Astrocyte (in vitro differentiated cells and primary cell): Measurements from ENCODE around the gene TFB1M. TPM values are rescaled to one million over a fixed set of nuclear protein-coding genes. Genes with fewer than 3 reads are reported as not detected.
"Not testable (repeated sequence)": the region's sequence is repeated elsewhere in the genome, so short reads cannot be mapped to it uniquely, and the experiment has no call there.

Experiments
- DNase-seq: peaks from one replicate; pipeline ENCODE4 v3.0.0-alpha.2; 2010; ENCODE audit warnings: low read depth
- FAIRE-seq: peaks from 2 replicates; lab custom pipeline; 2011; peaks lifted over from hg19 to GRCh38; lab: Jason Lieb, UNC
- H2AFZ ChIP-seq: 2 replicates; pipeline ENCODE4 v1.6.0; 2012; ENCODE audit warnings: low read depth, low read length, inconsistent platforms
- H3K27ac ChIP-seq: 2 replicates; pipeline ENCODE4 v1.5.1; 2011; ENCODE audit warnings: low read depth, low read length, inconsistent platforms
- H3K27me3 ChIP-seq: 2 replicates; pipeline ENCODE4 v1.6.0; 2011; ENCODE audit warnings: low read length, inconsistent platforms; ENCODE audit not compliant: insufficient read depth
- H3K36me3 ChIP-seq: 2 replicates; pipeline ENCODE4 v1.5.1; 2011; ENCODE audit warnings: low read length, inconsistent platforms; ENCODE audit not compliant: insufficient read depth
- H3K4me1 ChIP-seq: 2 replicates; pipeline ENCODE4 v1.5.1; 2011; ENCODE audit warnings: low read length, inconsistent platforms; ENCODE audit not compliant: insufficient read depth
- H3K4me2 ChIP-seq: 2 replicates; pipeline ENCODE4 v1.6.0; 2012; ENCODE audit warnings: low read length, inconsistent platforms
- H3K4me3 ChIP-seq: 2 replicates; pipeline ENCODE4 v1.5.1; 2011; ENCODE audit warnings: low read depth, mild to moderate bottlenecking, low read length, inconsistent platforms; ENCODE audit not compliant: insufficient read depth
- H3K79me2 ChIP-seq: 2 replicates; pipeline ENCODE4 v1.6.0; 2012; ENCODE audit warnings: mild to moderate bottlenecking, low read length, inconsistent platforms; ENCODE audit not compliant: insufficient read depth
- H3K9ac ChIP-seq: 2 replicates; pipeline ENCODE4 v1.6.0; 2012; ENCODE audit warnings: mild to moderate bottlenecking, low read length, inconsistent platforms
- H3K9me3 ChIP-seq: 2 replicates; pipeline ENCODE4 v1.5.1; 2012; ENCODE audit warnings: low read depth, mild to moderate bottlenecking, low read length, inconsistent platforms; ENCODE audit not compliant: insufficient read depth
- H4K20me1 ChIP-seq: 2 replicates; pipeline ENCODE4 v1.6.0; 2012; ENCODE audit warnings: low read length, inconsistent platforms; ENCODE audit not compliant: insufficient read depth
- H3K27ac Mint-ChIP-seq: one replicate; pipeline ENCODE4 v1.8.0; 2021; ENCODE audit warnings: mild to moderate bottlenecking, mixed read lengths; ENCODE audit not compliant: unreplicated experiment
- H3K27me3 Mint-ChIP-seq: one replicate; pipeline ENCODE4 v1.8.0; 2021; ENCODE audit warnings: low read depth, mixed read lengths; ENCODE audit not compliant: unreplicated experiment
- H3K36me3 Mint-ChIP-seq: one replicate; pipeline ENCODE4 v1.8.0; 2021; ENCODE audit warnings: low read depth, mixed read lengths; ENCODE audit not compliant: unreplicated experiment
- H3K4me1 Mint-ChIP-seq: one replicate; pipeline ENCODE4 v1.8.0; 2021; ENCODE audit warnings: low read depth, mixed read lengths; ENCODE audit not compliant: unreplicated experiment
- H3K4me3 Mint-ChIP-seq: one replicate; pipeline ENCODE4 v1.8.0; 2021; ENCODE audit warnings: mild to moderate bottlenecking, moderate library complexity, mixed read lengths; ENCODE audit not compliant: unreplicated experiment
- H3K9me3 Mint-ChIP-seq: one replicate; pipeline ENCODE4 v1.8.0; 2021; ENCODE audit warnings: mild to moderate bottlenecking, mixed read lengths; ENCODE audit not compliant: unreplicated experiment
- CTCF ChIP-seq: IDR thresholded peaks from 2 replicates; pipeline ENCODE4 v1.5.1; 2011; ENCODE audit warnings: low read depth, mild to moderate bottlenecking, inconsistent platforms, low read length, moderate library complexity; ENCODE audit not compliant: insufficient read depth
- EZH2 ChIP-seq: IDR thresholded peaks from 2 replicates; pipeline ENCODE4 v1.6.1; 2012; ENCODE audit warnings: mild to moderate bottlenecking, low read length, inconsistent platforms; ENCODE audit not compliant: insufficient read depth
- total RNA-seq: library from RNA; stranded (reverse); gene quantifications from 2 replicates; pipeline ENCODE4 v1.2.1, GENCODE V29; 2021

The TFB1M gene
- total RNA-seq, 1 donor from 2014 or later = 24.1 TPM

DNA sequence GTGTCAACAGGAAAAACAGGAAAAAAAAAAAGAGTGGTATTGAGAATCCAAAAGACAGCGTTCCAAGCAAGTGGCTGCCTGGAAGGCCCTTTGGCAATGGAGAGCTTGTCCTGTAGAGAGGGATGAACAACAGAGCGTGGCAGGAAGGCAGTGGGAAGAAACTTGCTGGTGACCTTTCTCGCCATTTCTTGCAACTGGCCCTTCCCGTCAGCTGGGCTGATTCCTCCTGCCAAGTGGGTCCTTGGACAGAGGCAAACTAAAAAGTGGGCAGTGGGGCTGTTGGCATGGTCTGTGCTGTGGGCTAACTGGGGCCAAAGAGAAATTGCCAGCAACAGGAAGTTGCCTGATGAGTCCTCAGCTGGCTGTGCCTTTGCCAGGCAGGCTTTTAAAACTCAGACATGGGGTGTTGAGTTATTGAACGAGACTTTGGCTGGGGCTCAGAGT, 94.4 kb downstream of the TFB1M start:
- H3K36me3 Mint-ChIP-seq = peaks cover 17% of the 10 kb centered on the region
- Histone ChIP-seq H3K4me1 (peaks cover 12% of the 10 kb centered on the region), H3K79me2 (no peaks in the 10 kb centered on the region), H2AFZ (no peak overlapping the region), H3K27ac (no peak overlapping the region), H3K4me2 (no peak overlapping the region), H3K9ac (no peak overlapping the region), H3K9me3 (no peaks in the 10 kb centered on the region), H3K36me3 (no peaks in the 10 kb centered on the region), H3K27me3 (no peaks in the 10 kb centered on the region), H3K4me3 (no peak overlapping the region), H4K20me1 (no peaks in the 10 kb centered on the region)
- H3K27ac Mint-ChIP-seq = no peak overlapping the region
- peaks cover 19% of the 10 kb centered on the region for H3K4me1 Mint-ChIP-seq
- TF ChIP-seq CTCF (no peak), EZH2 (no peak)
- no peaks in the 10 kb centered on the region for H3K27me3 Mint-ChIP-seq
- H3K4me3 Mint-ChIP-seq = no peak overlapping the region
- no peak for FAIRE-seq
- H3K9me3 Mint-ChIP-seq = peaks cover 5% of the 10 kb centered on the region
- DNase-seq = no peak

DNA sequence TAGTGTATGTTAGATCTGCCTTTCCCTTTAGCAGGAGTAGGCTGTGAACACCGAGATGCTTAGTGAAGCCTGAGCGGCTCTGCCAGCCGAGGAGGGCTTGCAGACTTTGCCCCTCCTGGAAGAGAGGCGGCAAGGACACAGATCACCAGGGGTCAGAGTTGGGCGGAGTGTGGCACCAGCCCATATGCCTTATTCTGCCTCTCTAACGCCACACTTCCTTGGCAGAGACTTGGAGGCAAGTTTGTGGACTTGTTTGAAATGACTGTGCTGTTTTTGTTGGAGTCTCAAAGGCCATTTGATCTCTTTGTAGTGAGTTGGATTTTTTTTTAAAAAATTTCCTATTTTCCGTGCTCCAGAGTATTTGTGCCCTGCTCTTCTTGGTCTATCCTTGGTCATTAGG, 95.0 kb downstream of the TFB1M start:
- FAIRE-seq = no peak
- H3K4me3 ChIP-seq = no peak overlapping the region
- H3K27ac ChIP-seq = no peak overlapping the region
- H3K4me1 ChIP-seq = peaks cover 6% of the 10 kb centered on the region
- Mint-ChIP-seq H3K36me3 (peaks cover 19% of the 10 kb centered on the region), H3K4me1 (peaks cover 17% of the 10 kb centered on the region), H3K4me3 (no peak overlapping the region), H3K27ac (no peak overlapping the region), H3K27me3 (no peaks in the 10 kb centered on the region), H3K9me3 (peaks cover 5% of the 10 kb centered on the region)
- H4K20me1 ChIP-seq = no peaks in the 10 kb centered on the region
- H3K36me3 ChIP-seq = no peaks in the 10 kb centered on the region
- no peaks in the 10 kb centered on the region for H3K27me3 ChIP-seq
- no peak for TF ChIP-seq CTCF
- TF ChIP-seq EZH2 = no peak
- H2AFZ ChIP-seq = no peak overlapping the region
- no peak for DNase-seq
- no peaks in the 10 kb centered on the region for H3K79me2 ChIP-seq
- no peak overlapping the region for H3K9ac ChIP-seq
- H3K9me3 ChIP-seq = no peaks in the 10 kb centered on the region
- no peak overlapping the region for H3K4me2 ChIP-seq

- not testable (repeated sequence) for H4K20me1 ChIP-seq, H3K4me3 Mint-ChIP-seq, H3K27me3 Mint-ChIP-seq, H3K9me3 ChIP-seq, H3K36me3 ChIP-seq, H3K27me3 ChIP-seq, H3K4me2 ChIP-seq, H3K79me2 ChIP-seq, H2AFZ ChIP-seq, H3K4me3 ChIP-seq, H3K27ac ChIP-seq, FAIRE-seq, H3K27ac Mint-ChIP-seq, H3K4me1 ChIP-seq, H3K9me3 Mint-ChIP-seq, H3K9ac ChIP-seq, DNase-seq
- H3K4me1 Mint-ChIP-seq = peaks cover 12% of the 10 kb centered on the region
- peaks cover 19% of the 10 kb centered on the region for H3K36me3 Mint-ChIP-seq
Observed at GRCh38 chr6:155218711-155219110, 95.6 kb downstream of the TFB1M start.
